Activated CD8-positive, alpha-beta T cell treated with anti-CD3 and anti-CD28 coated beads for 36 hours (primary cell): ENCODE results near the gene CDKAL1. TPM values are rescaled to one million over a fixed set of nuclear protein-coding genes. Genes with fewer than 3 reads are reported as not detected.
"Not testable (repeated sequence)": the region's sequence is repeated elsewhere in the genome, so short reads cannot be mapped to it uniquely, and the experiment has no call there.

Experiments
- ATAC-seq: fragments of 200-7000 bp; cut with Tn5 transposase; one replicate; pipeline ENCODE4 v1.10.0; 2021; ENCODE audit warnings: mild to moderate bottlenecking, moderate library complexity
- CTCF ChIA-PET: fragments of 350-600 bp; sonication (Branson Sonifier 250); formaldehyde crosslinking; loops from one replicate; lab custom pipeline; 2021; ENCODE audit warnings: antibody characterized with exemption; lab: Charles Lee
- POLR2A ChIA-PET: fragments of 350-600 bp; sonication (Branson Sonifier 250); formaldehyde crosslinking; loops from one replicate; lab custom pipeline; 2021; ENCODE audit warnings: antibody characterized with exemption; lab: Charles Lee
- DNase-seq: peaks from one replicate; pipeline ENCODE4 v3.0.0-alpha.2; 2020
- H3K27ac Mint-ChIP-seq: one replicate; pipeline ENCODE4 v1.8.0; 2021; ENCODE audit warnings: mild to moderate bottlenecking, mixed read lengths
- H3K27me3 Mint-ChIP-seq: one replicate; pipeline ENCODE4 v1.8.0; 2021; ENCODE audit warnings: mixed read lengths
- H3K36me3 Mint-ChIP-seq: one replicate; pipeline ENCODE4 v1.8.0; 2021; ENCODE audit warnings: low read depth, mixed read lengths
- H3K4me1 Mint-ChIP-seq: one replicate; pipeline ENCODE4 v1.8.0; 2021; ENCODE audit warnings: low read depth, mixed read lengths
- H3K4me3 Mint-ChIP-seq: one replicate; pipeline ENCODE4 v1.8.0; 2021; ENCODE audit warnings: mild to moderate bottlenecking, moderate library complexity, mixed read lengths
- H3K9me3 Mint-ChIP-seq: one replicate; pipeline ENCODE4 v1.8.0; 2021; ENCODE audit warnings: mixed read lengths
- CTCF ChIP-seq: fragments of 200-600 bp; IDR thresholded peaks from one replicate; pipeline ENCODE4 v1.8.0; 2022; ENCODE audit warnings: antibody characterized with exemption, mild to moderate bottlenecking
- intact Hi-C: fragments of 100-400 bp; cut with micrococcal nuclease; formaldehyde crosslinking; loops from one replicate; pipeline ENCODE4 v1.10.0; 2022
- total RNA-seq, 2 experiments: library from RNA; stranded (reverse); gene quantifications; one replicate each; pipeline ENCODE4 v1.2.3, GENCODE V29; 2021

The CDKAL1 gene
- total RNA-seq, 2 experiments from 2014 or later = 21.6 to 23.6 TPM

GRCh38 chr6:20639161-20639560 is 104.9 kb downstream of the CDKAL1 start:
- no peaks in the 10 kb centered on the region for H3K9me3 Mint-ChIP-seq
- H3K4me3 Mint-ChIP-seq = no peak overlapping the region
- intact Hi-C loops = no loop called here
- no peak for ATAC-seq
- H3K27ac Mint-ChIP-seq = no peak overlapping the region
- no peaks in the 10 kb centered on the region for H3K27me3 Mint-ChIP-seq
- H3K36me3 Mint-ChIP-seq = peaks cover 18% of the 10 kb centered on the region
- TF ChIP-seq CTCF = no peak
- ChIA-PET POLR2A (interaction anchor here (1.2 kb wide), 1 partner anchor 363 kb away, joined by 3 read pairs; no protein-coding TSS in a partner anchor), CTCF (interaction anchor here (0.6 kb wide), 1 partner anchor 152 kb away, joined by 3 read pairs; no protein-coding TSS in a partner anchor)
- H3K4me1 Mint-ChIP-seq = peaks cover 5% of the 10 kb centered on the region
- DNase-seq = no peak

GRCh38 chr6:20640181-20640580 is 105.9 kb downstream of the CDKAL1 start:
- peaks cover 15% of the 10 kb centered on the region for H3K36me3 Mint-ChIP-seq
- ChIA-PET CTCF (no interaction called here), POLR2A (no interaction called here)
- no peak overlapping the region for H3K4me3 Mint-ChIP-seq
- H3K9me3 Mint-ChIP-seq = no peaks in the 10 kb centered on the region
- intact Hi-C loops = no loop called here
- peaks cover 8% of the 10 kb centered on the region for H3K4me1 Mint-ChIP-seq
- ATAC-seq (no peak), DNase-seq (no peak)
- no peak overlapping the region for H3K27ac Mint-ChIP-seq
- TF ChIP-seq CTCF = no peak
- no peaks in the 10 kb centered on the region for H3K27me3 Mint-ChIP-seq

GRCh38 chr6:20642441-20642840 is 108.2 kb downstream of the CDKAL1 start:
- Mint-ChIP-seq H3K4me1 (peaks cover 11% of the 10 kb centered on the region), H3K4me3 (no peak overlapping the region), H3K9me3 (no peaks in the 10 kb centered on the region), H3K27me3 (no peaks in the 10 kb centered on the region), H3K36me3 (peaks cover 12% of the 10 kb centered on the region), H3K27ac (no peak overlapping the region)
- ATAC-seq = no peak
- ChIA-PET POLR2A (no interaction called here), CTCF (no interaction called here)
- intact Hi-C loops = no loop called here
- DNase-seq = no peak
- TF ChIP-seq CTCF = no peak

- ATAC-seq (no peak), DNase-seq (peak; percentile 17)
- Mint-ChIP-seq H3K27me3 (no peaks in the 10 kb centered on the region), H3K4me1 (peaks cover 14% of the 10 kb centered on the region), H3K9me3 (peaks cover 2% of the 10 kb centered on the region), H3K36me3 (peaks cover 20% of the 10 kb centered on the region), H3K4me3 (no peak overlapping the region), H3K27ac (no peak overlapping the region)
- CTCF ChIA-PET = no interaction called here
- intact Hi-C loops = no loop called here
- no peak for TF ChIP-seq CTCF
- POLR2A ChIA-PET = no interaction called here
These were observed 110.6 kb downstream of the CDKAL1 start for GRCh38 chr6:20644667-20645370.

- H3K27me3 Mint-ChIP-seq, H3K9me3 Mint-ChIP-seq, H3K4me3 Mint-ChIP-seq, intact Hi-C loops, DNase-seq, ATAC-seq, H3K27ac Mint-ChIP-seq, POLR2A ChIA-PET: not testable (repeated sequence)
- Mint-ChIP-seq H3K4me1 (peaks cover 14% of the 10 kb centered on the region), H3K36me3 (peaks cover 23% of the 10 kb centered on the region)
- CTCF ChIA-PET = interaction anchor here (0.8 kb wide), 1 partner anchor 59 kb away, joined by 3 read pairs; no protein-coding TSS in a partner anchor
These were observed 111.3 kb downstream of the CDKAL1 start for GRCh38 chr6:20645572-20645971.
